Measurements from ENCODE around the gene MUC4.
"Not testable (repeated sequence)": the region's sequence is repeated elsewhere in the genome, so short reads cannot be mapped to it uniquely, and the experiment has no call there.

MUC4 gene

DNA sequence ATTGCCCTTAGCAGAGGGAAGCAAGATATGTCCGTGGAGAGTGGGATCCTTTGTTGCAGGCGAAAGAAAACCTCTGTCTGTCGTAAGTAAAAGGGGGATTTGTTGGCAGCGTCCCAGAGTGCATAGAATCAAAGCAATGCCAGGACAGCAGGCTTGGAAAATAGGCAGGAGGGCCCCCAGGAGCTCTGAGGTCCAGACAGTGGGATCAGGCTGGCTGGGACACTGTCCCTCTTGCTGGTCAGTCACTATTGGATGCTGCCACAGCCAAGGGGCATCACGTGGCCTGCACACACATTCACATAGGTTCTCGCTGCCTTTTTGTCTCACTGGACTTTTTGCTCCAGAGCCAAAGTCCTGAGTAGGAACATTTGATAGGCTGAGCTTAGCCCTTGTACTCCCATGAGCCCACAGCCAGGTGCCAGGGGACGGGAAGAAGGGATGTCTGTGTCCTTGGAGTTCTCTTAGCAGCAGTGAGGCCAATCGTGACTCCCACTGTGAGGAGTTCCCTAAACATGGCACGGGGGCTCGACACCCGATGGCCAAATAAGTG lies 80.3 kb downstream of the MUC4 start:
- no peak for DNase-seq

DNA sequence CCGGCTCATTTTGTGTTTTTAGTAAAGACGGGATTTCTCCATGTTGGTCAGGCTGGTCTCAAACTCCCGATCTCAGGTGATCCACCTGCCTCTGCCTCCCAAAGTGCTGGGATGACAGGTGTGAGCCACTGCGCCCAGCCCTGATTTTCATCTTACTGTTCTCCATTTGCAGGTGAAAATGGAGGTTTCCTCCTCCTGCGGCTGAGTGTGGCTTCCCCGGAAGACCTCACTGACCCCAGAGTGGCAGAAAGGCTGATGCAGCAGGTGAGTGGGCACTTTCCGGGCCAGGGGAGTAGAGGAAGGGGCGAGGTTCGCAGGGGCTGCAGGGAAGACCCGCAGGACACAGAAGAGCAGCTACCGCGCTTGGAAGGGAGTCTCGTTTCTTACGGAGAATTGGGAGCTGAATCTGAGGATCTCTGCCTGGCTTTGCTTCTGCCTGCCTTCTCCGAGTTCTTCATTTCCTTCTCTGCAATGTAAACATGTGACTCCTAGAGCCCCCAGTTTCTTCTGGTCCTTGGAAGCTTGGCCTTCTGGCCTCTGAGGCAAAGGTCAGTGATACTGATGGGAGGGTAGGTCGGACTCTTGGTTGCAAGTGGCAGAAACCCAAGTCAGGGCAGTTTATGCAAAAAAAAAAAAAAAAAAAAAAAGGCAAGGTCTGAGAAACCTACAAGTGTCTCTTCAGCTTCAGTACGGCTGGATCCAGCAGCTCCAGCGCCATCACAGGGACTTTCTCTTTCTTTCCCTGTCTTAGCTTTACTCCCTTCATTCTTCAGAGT lies 82.1 kb downstream of the MUC4 start:
- no peak for DNase-seq

DNA sequence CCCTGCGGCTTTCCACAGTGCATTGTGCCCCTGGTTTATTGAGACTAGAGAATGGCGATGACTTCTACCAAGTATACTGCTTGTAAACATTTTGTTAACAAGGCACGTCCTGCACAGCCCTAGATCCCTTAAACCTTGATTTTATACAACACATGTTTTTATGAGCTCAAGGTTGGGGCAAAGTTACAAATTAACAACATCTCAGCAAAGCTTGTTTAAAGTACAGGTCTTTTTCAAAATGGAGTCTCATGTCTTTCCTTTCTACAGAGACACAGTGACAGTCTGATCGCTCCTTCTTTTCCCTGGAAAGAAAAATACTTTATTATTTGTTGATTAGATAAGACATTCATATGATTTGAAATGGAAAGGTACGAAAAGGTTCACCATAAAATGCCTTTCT lies 82.9 kb downstream of the MUC4 start:
- not testable (repeated sequence) for DNase-seq

DNA sequence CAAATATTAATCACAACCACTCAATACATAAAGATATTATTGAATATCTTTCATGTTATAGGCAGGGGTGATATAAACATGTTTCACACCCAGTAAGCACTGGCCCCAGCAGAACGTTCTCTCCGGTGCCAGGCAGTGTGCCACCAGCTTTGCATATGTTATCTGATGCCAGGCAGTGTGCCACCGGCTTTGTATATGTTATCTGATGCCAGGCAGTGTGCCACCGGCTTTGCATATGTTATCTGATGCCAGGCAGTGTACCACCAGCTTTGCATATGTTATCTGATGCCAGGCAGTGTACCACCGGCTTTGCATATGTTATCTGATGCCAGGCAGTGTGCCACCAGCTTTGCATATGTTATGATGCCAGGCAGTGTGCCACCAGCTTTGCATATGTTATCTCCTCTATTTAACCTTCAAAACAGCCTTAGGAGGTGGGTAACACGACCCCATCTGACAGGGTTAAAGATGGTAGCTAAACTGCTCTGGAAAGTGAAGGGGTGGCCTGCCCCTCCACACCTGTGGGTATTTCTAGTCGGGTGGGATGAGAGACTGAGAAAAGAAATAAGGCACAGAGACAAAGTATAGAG lies 84.0 kb downstream of the MUC4 start:
- no peak for DNase-seq

DNA sequence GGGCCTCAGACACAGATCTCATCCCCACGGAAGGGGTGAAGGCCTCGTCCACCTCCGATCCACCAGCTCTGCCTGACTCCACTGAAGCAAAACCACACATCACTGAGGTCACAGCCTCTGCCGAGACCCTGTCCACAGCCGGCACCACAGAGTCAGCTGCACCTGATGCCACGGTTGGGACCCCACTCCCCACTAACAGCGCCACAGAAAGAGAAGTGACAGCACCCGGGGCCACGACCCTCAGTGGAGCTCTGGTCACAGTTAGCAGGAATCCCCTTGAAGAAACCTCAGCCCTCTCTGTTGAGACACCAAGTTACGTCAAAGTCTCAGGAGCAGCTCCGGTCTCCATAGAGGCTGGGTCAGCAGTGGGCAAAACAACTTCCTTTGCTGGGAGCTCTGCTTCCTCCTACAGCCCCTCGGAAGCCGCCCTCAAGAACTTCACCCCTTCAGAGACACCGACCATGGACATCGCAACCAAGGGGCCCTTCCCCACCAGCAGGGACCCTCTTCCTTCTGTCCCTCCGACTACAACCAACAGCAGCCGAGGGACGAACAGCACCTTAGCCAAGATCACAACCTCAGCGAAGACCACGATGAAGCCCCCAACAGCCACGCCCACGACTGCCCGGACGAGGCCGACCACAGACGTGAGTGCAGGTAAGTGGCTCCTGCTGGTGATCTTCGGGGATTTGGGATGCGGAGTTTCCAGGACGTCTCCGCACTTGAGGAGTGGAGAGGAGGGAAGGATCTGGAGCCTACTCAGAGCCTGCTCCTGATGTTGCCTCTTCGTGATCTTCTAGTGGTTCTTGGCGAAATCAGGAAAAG lies 85.6 kb downstream of the MUC4 start:
- DNase-seq: not testable (repeated sequence)

DNA sequence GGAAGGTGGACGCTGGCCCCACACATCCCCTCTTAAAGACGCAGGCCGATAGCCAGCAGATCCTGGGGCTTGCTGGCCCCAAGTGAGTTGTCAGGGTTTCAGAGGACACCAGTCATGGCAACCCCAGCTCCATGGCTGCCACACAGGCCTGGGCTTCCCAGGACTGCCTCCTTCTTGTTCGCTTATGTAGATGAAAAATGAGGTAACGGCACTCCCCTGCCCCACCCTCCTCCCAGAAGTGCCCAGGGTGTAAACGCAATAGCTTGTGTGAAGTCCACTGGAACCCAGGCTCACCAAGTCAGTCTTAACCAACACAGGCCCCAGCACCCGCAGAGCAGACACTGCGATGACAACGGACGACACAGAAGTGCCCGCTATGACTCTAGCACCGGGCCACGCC lies 87.4 kb downstream of the MUC4 start:
- not testable (repeated sequence) for DNase-seq

DNA sequence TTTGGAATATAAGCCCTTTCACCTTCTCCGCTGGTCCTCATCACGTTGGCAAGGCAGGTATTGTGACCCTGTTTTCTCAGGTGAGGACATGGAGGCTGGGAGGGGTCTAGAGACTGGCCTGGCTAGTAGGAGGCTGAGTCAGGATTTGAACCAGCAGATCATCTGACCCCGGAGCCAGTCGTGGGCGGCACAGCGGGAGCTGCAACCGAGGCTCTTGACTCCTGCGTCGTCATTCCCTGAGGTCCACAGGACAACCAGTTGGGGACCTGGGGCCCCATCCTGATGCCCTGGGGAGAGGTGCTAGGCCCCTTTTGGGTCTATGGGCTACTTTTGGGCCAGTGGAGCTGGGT lies 88.8 kb downstream of the MUC4 start:
- not testable (repeated sequence) for DNase-seq

DNA sequence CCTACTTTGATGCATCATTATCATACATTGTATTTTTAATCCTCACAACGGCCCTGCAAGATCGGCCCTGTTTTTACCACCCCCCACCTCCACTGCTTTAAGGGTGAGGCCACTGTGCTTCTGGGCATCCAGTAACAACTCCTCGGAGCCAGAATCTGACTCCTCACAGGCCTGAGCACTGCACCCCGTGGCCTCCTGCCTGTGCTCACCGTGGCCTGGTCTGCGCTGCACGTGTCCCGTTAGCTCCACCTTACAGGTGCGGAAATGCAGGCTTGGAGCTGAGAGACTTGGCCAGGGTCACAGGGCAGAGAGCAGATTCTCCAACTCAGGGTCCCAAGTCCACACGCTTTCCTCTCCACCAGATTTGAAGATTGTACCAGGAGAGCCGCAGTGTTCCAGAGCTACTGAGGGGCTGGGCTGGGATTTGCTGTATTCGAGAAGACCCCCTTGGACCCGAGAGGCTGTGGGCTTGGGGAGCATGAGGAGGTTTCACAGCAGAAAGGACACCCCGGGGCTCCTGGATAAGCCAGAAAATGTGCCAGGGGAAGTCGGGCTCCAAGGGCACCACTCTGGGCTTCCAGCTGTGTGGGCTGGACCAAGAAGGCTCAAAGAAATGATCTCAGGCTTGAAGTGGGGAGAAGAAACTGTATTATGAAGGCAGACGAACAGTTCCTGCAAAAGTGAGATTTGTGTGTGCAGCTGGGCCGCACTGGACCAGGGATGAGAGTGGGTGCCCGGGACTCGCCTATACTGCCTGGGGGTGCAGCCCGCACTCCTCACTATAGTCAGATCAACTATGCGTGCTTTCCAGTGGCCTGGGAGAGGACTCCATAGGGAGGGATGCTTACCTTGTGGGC lies 89.4 kb downstream of the MUC4 start:
- not testable (repeated sequence) for DNase-seq

DNA sequence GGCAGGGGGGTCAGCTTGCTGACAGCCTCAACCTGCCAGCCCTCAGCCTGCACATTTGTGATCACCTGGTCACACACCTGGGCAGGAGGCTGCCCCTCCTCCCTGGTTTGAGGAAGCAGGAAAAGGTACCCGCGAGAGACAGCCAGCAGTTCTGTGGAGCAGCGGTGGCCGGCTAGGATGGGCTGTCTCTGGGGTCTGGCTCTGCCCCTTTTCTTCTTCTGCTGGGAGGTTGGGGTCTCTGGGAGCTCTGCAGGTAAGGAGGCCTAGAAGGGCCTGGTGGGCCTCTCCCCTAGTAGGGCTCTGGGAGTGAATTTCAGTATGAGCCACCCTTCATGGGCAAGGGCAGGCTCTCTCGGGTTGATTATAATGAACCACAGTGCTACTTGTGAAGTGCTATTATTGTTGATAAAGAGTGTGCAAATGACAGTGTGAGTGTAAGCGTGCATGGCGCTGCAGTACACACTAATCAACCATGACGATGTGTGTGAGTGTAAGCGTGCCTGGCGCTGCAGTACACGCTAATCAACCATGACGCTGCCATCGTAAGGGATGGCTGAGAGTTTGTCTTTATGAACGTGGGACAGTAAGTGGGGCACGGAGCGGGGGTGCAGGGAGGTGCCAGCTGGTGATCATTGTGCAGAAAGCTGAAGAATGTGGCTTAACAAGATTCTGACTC lies 90.8 kb downstream of the MUC4 start, which contains the start of gene MUC20:
MUC20 (plus strand) TSS at position 148 of the 676 bp plus-strand sequence; CDS start at position 178, 30 bp downstream.
- DNase-seq: not testable (repeated sequence)

DNA sequence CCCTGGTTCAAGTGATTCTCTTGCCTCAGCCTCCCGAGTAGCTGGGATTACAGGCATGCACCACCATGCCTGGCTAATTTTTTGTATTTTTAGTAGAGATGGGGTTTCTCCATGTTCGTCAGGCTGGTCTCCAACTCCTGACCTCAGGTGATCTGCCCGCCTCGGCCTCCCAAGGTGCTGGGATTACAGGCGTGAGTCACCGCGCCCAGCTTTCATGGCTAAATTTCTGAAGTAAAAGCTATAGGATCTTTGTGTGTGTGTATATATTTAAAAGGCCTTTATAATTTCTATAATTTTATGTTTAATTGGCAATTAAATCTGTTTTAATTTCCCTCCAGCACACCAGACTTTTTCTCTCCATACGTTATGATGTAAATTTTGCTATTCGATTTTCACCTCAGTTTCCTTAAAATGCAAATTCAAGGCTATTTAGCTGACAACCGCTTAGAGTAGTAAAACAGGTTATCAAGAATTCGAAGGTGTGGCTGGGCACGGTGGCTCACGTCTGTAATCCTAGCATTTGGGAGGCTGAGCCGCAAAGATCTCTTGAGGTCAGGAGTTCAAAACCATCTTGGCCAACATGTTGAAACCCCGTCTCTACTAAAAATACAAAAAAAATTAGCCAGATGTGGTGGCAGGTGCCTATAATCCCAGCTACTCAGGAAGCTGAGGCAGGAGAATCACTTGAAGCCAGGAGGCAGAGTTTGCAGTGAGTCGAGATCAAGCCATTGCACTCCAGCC lies 92.0 kb downstream of the MUC4 start:
- DNase-seq: not testable (repeated sequence)

DNA sequence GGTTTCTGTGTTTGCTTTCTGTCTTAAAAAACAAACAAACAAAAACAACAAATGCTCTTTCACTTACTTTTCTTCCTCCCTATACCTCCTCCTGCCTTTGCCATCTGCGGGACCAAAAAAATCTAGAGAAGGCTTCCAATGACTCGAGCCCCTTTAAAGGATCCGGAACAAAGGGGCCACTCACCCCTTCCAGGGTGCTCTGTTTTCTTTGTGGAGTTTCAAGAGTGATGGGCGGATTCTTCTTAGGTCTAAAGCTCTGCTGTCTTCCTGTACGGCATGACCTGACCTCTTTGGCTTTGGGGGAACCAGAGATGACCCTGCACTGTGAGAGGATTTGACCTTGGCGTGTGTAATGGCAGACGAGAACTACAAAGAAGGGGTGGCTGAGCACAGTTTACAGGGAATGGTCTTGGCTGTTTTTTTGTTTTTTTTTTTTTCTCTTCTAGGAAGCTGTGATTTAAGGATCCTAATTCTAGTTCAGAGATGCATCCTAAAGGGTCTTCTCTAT lies 93.2 kb downstream of the MUC4 start:
- DNase-seq: no peak

DNA sequence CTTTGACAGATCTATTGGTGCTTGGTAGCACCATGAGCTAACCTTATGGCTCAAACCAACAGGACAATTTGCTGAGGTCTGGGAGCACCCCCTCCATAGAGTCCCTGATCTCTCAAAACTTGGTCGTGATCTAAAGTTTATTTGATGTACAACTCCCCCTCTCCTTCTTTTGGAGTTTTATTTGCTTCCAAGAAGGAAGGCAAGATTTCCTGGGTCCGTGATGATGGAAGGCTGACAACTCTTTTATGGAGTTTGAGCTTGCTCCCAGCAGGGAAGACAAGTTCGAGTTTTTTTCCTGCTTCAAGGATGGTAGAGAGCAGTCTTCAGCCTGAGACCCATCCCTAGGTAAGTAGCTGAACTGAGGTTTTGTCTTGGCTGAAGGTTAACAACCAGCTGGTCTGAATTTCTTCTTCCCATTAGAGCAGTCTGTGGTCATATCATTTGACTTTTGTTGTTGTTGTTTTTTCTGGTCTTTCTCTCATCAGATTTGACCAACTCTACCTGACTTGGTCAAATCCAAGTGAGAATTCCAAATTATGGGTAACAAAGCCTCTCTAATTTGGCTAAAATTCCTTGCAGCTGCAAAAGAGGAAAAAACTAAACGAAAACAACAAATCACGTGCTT lies 93.8 kb downstream of the MUC4 start:
- no peak for DNase-seq

DNA sequence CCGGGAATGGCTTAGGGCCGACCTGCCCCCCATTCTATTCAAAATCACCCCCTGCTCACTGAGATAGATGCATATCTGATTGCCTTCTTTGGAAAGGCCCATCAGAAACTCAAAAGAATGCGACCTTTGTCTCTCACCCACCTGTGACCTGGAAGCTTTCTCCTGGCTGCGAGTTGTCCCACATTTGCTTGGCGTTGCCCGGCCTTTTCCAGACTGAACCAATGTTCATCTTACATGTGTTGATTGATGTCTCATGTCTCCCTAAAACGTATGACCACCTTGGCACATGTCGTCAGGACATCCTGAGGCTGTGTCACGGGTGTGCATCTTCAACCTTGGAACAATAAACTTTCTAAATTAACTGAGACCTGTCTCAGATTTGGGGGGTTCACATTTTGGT lies 94.3 kb downstream of the MUC4 start:
- DNase-seq: no peak

DNA sequence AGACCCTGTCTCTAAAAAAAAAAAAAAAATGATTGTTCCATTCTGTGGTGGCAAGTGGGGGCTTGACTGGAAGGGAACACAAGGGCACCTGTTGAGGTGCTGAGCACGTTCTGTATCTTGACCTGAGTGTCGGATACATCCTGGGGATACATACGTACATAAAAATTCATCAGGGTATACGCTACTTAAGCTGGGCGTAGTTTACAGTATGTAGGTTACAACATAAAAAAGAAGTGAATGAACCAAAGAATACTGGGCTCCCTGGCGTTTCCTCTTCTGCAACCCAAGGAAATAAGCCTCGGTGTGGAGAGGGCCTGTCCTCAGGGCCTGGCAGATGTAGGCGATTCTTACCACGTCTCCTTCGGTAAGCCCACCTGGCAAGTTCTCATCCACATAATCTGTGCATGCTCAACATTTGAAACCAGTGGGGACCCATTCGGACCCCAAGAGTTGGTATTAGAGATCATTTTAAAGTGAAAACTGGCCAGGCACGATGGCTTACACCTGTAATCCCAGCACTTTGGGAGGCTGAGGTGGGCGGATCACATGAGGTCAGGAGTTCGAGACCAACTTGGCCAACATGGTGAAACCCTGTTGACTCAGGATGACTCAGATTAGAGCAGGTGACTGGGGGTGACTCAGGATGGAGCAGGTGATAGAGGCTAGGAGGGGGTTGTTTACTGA lies 96.0 kb downstream of the MUC4 start:
- DNase-seq: no peak

DNA sequence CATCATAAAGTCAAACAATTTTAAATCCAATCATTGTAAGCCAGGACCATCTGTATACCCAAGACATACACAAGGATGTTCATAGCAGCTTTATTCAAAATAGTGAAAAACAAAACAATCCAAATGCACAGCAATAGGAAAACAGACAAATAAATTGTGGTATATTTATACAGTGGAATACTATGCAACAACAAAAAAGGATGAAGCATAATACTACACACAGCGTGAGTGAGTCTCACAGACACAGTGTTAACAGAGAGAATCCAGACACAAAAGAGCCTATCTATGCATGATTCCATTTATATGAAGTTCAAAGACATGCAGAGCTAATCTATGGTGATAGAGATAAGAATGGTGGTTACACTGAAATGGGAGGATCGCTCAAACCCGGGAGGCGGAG lies 96.6 kb downstream of the MUC4 start:
- DNase-seq: no peak

DNA sequence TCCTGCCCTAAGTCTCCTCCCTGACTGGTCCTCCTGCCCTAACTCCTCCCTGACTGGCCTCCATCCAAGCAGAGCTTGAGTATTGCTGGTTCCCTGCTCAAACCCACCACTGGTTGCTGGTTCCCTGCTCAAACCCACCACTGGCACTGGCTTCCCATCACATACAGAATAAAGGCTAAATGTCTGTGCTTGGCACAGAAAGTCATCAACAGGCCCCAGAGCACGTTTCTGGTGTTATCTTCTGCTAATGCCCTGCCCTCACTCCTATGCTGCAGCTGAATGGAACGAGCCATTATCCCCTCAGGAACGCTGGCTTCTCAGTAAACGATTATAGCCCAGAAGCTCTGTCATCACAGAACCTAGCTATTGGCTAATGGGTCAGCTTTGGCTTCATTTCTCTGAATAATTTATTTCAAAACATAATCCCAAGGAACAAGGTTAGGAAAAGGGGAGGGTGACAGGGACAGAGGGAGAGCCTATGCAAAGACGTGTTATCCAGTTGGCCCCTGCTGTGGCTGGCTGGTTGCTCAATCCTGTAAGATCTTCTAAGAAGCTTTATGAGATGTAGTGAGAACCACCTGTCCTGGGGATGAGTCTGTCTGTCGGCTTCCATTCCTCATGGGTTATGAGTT lies 97.2 kb downstream of the MUC4 start:
- no peak for DNase-seq

DNA sequence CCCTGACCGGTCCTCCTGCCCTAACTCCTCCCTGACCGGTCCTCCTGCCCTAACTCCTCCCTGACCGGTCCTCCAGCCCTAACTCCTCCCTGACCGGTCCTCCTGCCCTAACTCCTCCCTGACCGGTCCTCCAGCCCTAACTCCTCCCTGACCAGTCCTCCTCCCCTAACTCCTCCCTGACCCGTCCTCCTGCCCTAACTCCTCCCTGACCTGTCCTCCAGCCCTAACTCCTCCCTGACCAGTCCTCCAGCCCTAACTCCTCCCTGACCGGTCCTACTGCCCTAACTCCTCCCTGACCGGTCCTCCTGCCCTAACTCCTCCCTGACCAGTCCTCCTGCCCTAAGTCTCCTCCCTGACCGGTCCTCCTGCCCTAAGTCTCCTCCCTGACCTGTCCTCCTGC lies 98.6 kb downstream of the MUC4 start:
- DNase-seq: not testable (repeated sequence)

DNA sequence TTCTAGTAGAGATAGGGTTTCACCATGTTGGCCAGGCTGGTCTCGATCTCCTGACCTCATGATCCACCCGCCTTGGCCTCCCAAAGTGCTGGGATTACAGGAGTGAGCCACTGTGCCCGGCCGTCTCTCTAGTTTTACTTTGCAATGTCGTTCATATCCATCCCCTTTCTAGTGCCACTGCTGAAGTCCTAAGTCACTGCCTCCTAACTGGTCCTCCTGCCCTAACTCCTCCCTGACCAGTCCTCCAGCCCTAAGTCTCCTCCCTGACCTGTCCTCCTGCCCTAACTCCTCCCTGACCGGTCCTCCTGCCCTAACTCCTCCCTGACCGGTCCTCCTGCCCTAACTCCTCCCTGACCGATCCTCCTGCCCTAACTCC lies 99.2 kb downstream of the MUC4 start:
- DNase-seq: not testable (repeated sequence)

DNA sequence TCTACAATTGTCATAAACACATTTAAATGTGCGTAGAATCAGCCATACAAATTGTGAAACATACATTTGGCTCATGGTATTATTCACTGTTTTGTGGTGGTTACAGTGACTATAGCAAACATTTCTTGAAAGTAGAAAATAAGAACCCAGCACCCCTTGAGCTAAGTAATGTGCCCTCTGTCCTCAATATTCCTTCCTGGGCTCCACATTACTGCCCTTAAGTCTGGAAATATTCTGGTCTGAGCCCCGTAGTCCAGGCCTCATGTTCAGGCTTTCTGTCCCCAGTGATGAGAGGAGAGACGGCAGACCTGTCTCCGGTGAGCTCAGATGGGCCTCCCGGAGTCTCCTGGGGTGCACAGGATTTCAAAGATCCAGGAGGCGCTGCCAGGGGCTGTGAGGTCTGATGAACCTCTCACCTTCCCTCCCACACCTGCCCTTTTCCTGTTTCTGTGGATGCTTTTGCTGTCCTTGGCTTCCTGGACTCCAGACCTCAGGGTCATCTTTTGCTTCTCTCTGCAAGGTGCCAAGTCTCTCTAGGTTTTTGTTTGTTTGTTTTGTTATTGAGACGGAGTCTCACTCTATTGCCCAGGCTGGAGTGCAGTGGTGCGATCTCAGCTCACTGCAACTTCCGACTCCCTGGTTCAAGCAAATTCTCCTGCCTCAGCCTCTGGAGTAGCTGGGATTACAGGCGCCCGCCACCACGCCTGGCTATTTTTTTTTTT lies 99.8 kb downstream of the MUC4 start:
- DNase-seq: no peak
